ENCODE measurements around the gene OSMR. TPM values are rescaled to one million over a fixed set of nuclear protein-coding genes. Genes with fewer than 3 reads are reported as not detected.

OSMR gene
- total RNA-seq, 1 experiment from 2014 or later, result 46.0 TPM

GRCh38 chr5:38853753-38854470 lies 8.1 kb downstream of the OSMR start (continued):
- TF ChIP-seq ZNF274 (IDR thresholded peaks at IDR 0.05; ENCODE audit: low read depth, low read length) (no peak), CBX3 (IDR thresholded peaks at IDR 0.05; ENCODE audit: low read depth) (peak; percentile 48; the same call in 1 of the 2 replicates), EZH2phosphoT487 (IDR thresholded peaks at IDR 0.05; ENCODE audit: borderline replicate concordance) (no peak), SP1 (IDR thresholded peaks at IDR 0.05; ENCODE audit: low read depth) (peak; percentile 54; the same call in 1 of the 2 replicates)

- no peak overlapping the region for H3K9ac ChIP-seq (ENCODE audit: low read length)
- RAD21 ChIA-PET (ENCODE audit: low non-redundant PET in 1 of 2, low total read pairs in 2 of 2, uncharacterized antibody in 2 of 2, unreplicated experiment in 2 of 2), result no interaction called here
- H3K36me3 ChIP-seq (ENCODE audit: control insufficient read depth in 1 of 2, insufficient read depth in 2 of 2, low read length in 2 of 2), result peaks cover 0 to 19% of the 10 kb centered on the region in 2 experiments; a peak in 2 of 4 replicates
- H3K4me1 ChIP-seq (ENCODE audit: control insufficient read depth in 1 of 2, insufficient read depth in 2 of 2, low read length in 2 of 2), result peaks cover 11 to 22% of the 10 kb centered on the region in 2 experiments; a peak in 3 of 4 replicates
- no peak for TF ChIP-seq RAD21 (IDR thresholded peaks at IDR 0.05; ENCODE audit: low read depth)
- TF ChIP-seq ATF3 (IDR thresholded peaks at IDR 0.05), result no peak
- TF ChIP-seq MAX (IDR thresholded peaks at IDR 0.05), result no peak
- no peak for TF ChIP-seq SRF (IDR thresholded peaks at IDR 0.05; ENCODE audit: low read depth)
- TF ChIP-seq JUND (IDR thresholded peaks at IDR 0.05), result no peak
- no peak for TF ChIP-seq ZFX (IDR thresholded peaks at IDR 0.05)
- no peak for TF ChIP-seq ZNF274 (IDR thresholded peaks at IDR 0.05; ENCODE audit: low read depth, low read length)
- TF ChIP-seq YY1 (IDR thresholded peaks at IDR 0.05; ENCODE audit: extremely low read depth, insufficient replicate concordance, low read depth, low read length), result no peak
- no peak for TF ChIP-seq FOSL1 (IDR thresholded peaks at IDR 0.05; ENCODE audit: low read depth)
- TF ChIP-seq EZH2phosphoT487 (IDR thresholded peaks at IDR 0.05; ENCODE audit: borderline replicate concordance), result no peak
- no peak for TF ChIP-seq EZH2 (IDR thresholded peaks at IDR 0.05)
- no peak for TF ChIP-seq CBX3 (IDR thresholded peaks at IDR 0.05; ENCODE audit: low read depth)
- no peak for TF ChIP-seq TCF7L2 (IDR thresholded peaks at IDR 0.05; ENCODE audit: borderline replicate concordance, extremely low read depth, insufficient read depth, insufficient read length)
- TF ChIP-seq ELF1 (IDR thresholded peaks at IDR 0.05; ENCODE audit: borderline replicate concordance, low read depth), result no peak
- no peak for TF ChIP-seq POLR2A (IDR thresholded peaks at IDR 0.05; ENCODE audit: borderline replicate concordance, extremely low read depth, insufficient read depth, insufficient read length)
- no peak for TF ChIP-seq POLR2AphosphoS5 (IDR thresholded peaks at IDR 0.05; ENCODE audit: low read depth, low read length)
- TF ChIP-seq CTCF (IDR thresholded peaks at IDR 0.05 in 2 of 3, conservative IDR thresholded peaks at IDR 0.05 in 1 of 3; ENCODE audit: borderline replicate concordance in 1 of 3, insufficient read depth in 1 of 3, low read depth in 2 of 3, low read length in 2 of 3), result no peak
- no peaks in the 10 kb centered on the region for H3K27me3 ChIP-seq (ENCODE audit: insufficient read depth, low read length)
- H2AFZ ChIP-seq (ENCODE audit: low read depth, low read length, poor library complexity, severe bottlenecking), result no peak overlapping the region
- H3K79me2 ChIP-seq (ENCODE audit: insufficient read depth, low read length), result peaks cover 98% of the 10 kb centered on the region
- intact Hi-C loops (cut with micrococcal nuclease), result no loop called here
- POLR2A ChIA-PET, result no interaction called here
- CTCF ChIA-PET, result no interaction called here
- BruUV-seq (replicated peaks), result no TSS peak
- no peaks in the 10 kb centered on the region for H4K20me1 ChIP-seq (ENCODE audit: insufficient read depth)
- DNase-seq (ENCODE audit: low read depth, low spot score) (no peak), ATAC-seq (no peak)
- H3K9me3 ChIP-seq (ENCODE audit: control insufficient read depth in 1 of 2, insufficient read depth in 1 of 2, low read depth in 1 of 2, low read length in 2 of 2), result peaks cover 1 to 6% of the 10 kb centered on the region in 2 experiments; a peak in 1 of 4 replicates
- H3K9me2 ChIP-seq (ENCODE audit: insufficient read depth), result no peaks in the 10 kb centered on the region
- no peak overlapping the region for H3K27ac ChIP-seq (ENCODE audit: low read depth, low read length)
- H3K4me2 ChIP-seq (ENCODE audit: low read length), result no peak overlapping the region
- H3K4me3 ChIP-seq (replicated peaks in 1 of 2; ENCODE audit: low read depth in 1 of 2, low read length in 2 of 2), result no peak overlapping the region
These were observed 9.1 kb downstream of the OSMR start for GRCh38 chr5:38854907-38855306.

Data from HCT116 (cell line).